ENCODE results near the gene MCM8. TPM values are rescaled to one million over a fixed set of nuclear protein-coding genes. Genes with fewer than 3 reads are reported as not detected.

MCM8 gene
- polyA plus RNA-seq, 1 donor (not counting 4 experiments of a cell fraction or from before 2014, with no cell fraction given), result 7.0 TPM

- TF ChIP-seq CTCF (optimal IDR thresholded peaks at IDR 0.05 in 1 of 3, IDR thresholded peaks at IDR 0.05 in 1 of 3, conservative IDR thresholded peaks at IDR 0.05 in 1 of 3; ENCODE audit: extremely low read depth in 1 of 3, insufficient read depth in 2 of 3, low read length in 3 of 3), result no peak
- no peak for TF ChIP-seq EZH2 (IDR thresholded peaks at IDR 0.05; ENCODE audit: low read length)
- no peak for FAIRE-seq
These were observed 21.4 kb upstream of the MCM8 start for GRCh38 chr20:5928836-5929715.

GRCh38 chr20:5931411-5931810, 19.0 kb upstream of the MCM8 start:
- H3K4me3 ChIP-seq (ENCODE audit: control insufficient read depth in 2 of 3, extremely low read depth in 1 of 3, insufficient read depth in 2 of 3, low read depth in 1 of 3, low read length in 3 of 3), result no peak overlapping the region
- no peak overlapping the region for H3K27ac ChIP-seq (ENCODE audit: control insufficient read depth, insufficient read depth, low read length)
- H3K4me1 ChIP-seq (ENCODE audit: control insufficient read depth, extremely low read depth, insufficient read depth, low read length), result no peaks in the 10 kb centered on the region
- dilution Hi-C loops (cut with MboI; ENCODE audit: extremely low pct_ligation_motif_present, low sequenced_read_pairs), result no loop called here
- FAIRE-seq, result no peak
- H4K20me1 ChIP-seq (ENCODE audit: control insufficient read depth, extremely low read depth, insufficient read depth, low read length), result no peaks in the 10 kb centered on the region
- H3K36me3 ChIP-seq (ENCODE audit: control insufficient read depth in 2 of 2, extremely low read depth in 1 of 2, insufficient read depth in 2 of 2, low read length in 2 of 2), result no peaks in the 10 kb centered on the region
- H3K27me3 ChIP-seq (ENCODE audit: control insufficient read depth, extremely low read depth, insufficient read depth, low read length), result no peaks in the 10 kb centered on the region
- no peaks in the 10 kb centered on the region for H3K9me1 ChIP-seq (ENCODE audit: control insufficient read depth, extremely low read depth, insufficient read depth, low read length)
- H3K79me2 ChIP-seq (ENCODE audit: control insufficient read depth, insufficient read depth, low read length), result no peaks in the 10 kb centered on the region
- H3K9ac ChIP-seq (ENCODE audit: control insufficient read depth, extremely low read depth, insufficient read depth, low read length), result no peak overlapping the region
- no peak overlapping the region for H2AFZ ChIP-seq (ENCODE audit: control insufficient read depth, low read length)
- no peak overlapping the region for H3K4me2 ChIP-seq (ENCODE audit: control insufficient read depth, extremely low read depth, insufficient read depth, low read depth, low read length)
- TF ChIP-seq EZH2 (IDR thresholded peaks at IDR 0.05; ENCODE audit: low read length) (no peak), CTCF (optimal IDR thresholded peaks at IDR 0.05 in 1 of 3, IDR thresholded peaks at IDR 0.05 in 1 of 3, conservative IDR thresholded peaks at IDR 0.05 in 1 of 3; ENCODE audit: extremely low read depth in 1 of 3, insufficient read depth in 2 of 3, low read length in 3 of 3) (no peak)
- no peaks in the 10 kb centered on the region for H3K9me3 ChIP-seq (ENCODE audit: control insufficient read depth, low read depth, low read length)
- DNase-seq (ENCODE audit: low read depth, low spot score), result no peak

More at GRCh38 chr20:5928836-5929715, 21.4 kb upstream of the MCM8 start:
- no peak overlapping the region for H3K9ac ChIP-seq (ENCODE audit: control insufficient read depth, extremely low read depth, insufficient read depth, low read length)
- H3K36me3 ChIP-seq (ENCODE audit: control insufficient read depth in 2 of 2, extremely low read depth in 1 of 2, insufficient read depth in 2 of 2, low read length in 2 of 2), result no peaks in the 10 kb centered on the region
- no peaks in the 10 kb centered on the region for H3K27me3 ChIP-seq (ENCODE audit: control insufficient read depth, extremely low read depth, insufficient read depth, low read length)
- H3K4me2 ChIP-seq (ENCODE audit: control insufficient read depth, extremely low read depth, insufficient read depth, low read depth, low read length), result no peak overlapping the region
- no peak overlapping the region for H3K4me3 ChIP-seq (ENCODE audit: control insufficient read depth in 2 of 3, extremely low read depth in 1 of 3, insufficient read depth in 2 of 3, low read depth in 1 of 3, low read length in 3 of 3)
- no peaks in the 10 kb centered on the region for H3K9me1 ChIP-seq (ENCODE audit: control insufficient read depth, extremely low read depth, insufficient read depth, low read length)
- DNase-seq (ENCODE audit: low read depth, low spot score), result no peak
- H3K79me2 ChIP-seq (ENCODE audit: control insufficient read depth, insufficient read depth, low read length), result no peaks in the 10 kb centered on the region
- no peak overlapping the region for H3K27ac ChIP-seq (ENCODE audit: control insufficient read depth, insufficient read depth, low read length)
- dilution Hi-C loops (cut with MboI; ENCODE audit: extremely low pct_ligation_motif_present, low sequenced_read_pairs), result no loop called here
- H3K9me3 ChIP-seq (ENCODE audit: control insufficient read depth, low read depth, low read length), result no peaks in the 10 kb centered on the region
- H2AFZ ChIP-seq (ENCODE audit: control insufficient read depth, low read length), result no peak overlapping the region
- no peaks in the 10 kb centered on the region for H3K4me1 ChIP-seq (ENCODE audit: control insufficient read depth, extremely low read depth, insufficient read depth, low read length)
- no peaks in the 10 kb centered on the region for H4K20me1 ChIP-seq (ENCODE audit: control insufficient read depth, extremely low read depth, insufficient read depth, low read length)
